HPDE6-E6E7 (cell line): ENCODE measurements around the gene STK11IP.

Experiments used
- DNase-seq: peaks from one replicate; pipeline ENCODE4 v3.0.0; 2011; ENCODE audit warnings: missing footprints; ENCODE audit errors: extremely low spot score

The STK11IP gene

GRCh38 chr2:219597552-219598307 is at the start of gene STK11IP:
Gene STK11IP, plus strand, starts transcription at chr2:219597857. Its CDS starts 263 bp downstream, at chr2:219598120.
- DNase-seq: peak; percentile 99

- DNase-seq: no peak
Measured at GRCh38 chr2:219548990-219549389, 48.7 kb upstream of the STK11IP start.

GRCh38 chr2:219549619-219550018 is 48.0 kb upstream of the STK11IP start:
- no peak for DNase-seq

GRCh38 chr2:219551441-219552381 is 45.9 kb upstream of the STK11IP start:
- no peak for DNase-seq

- DNase-seq: peak; percentile 87
Measured at GRCh38 chr2:219552382-219553167, 45.1 kb upstream of the STK11IP start.

- no peak for DNase-seq
Measured at GRCh38 chr2:219553168-219553417, 44.6 kb upstream of the STK11IP start.

- no peak for DNase-seq
Measured at GRCh38 chr2:219553463-219553963, 44.1 kb upstream of the STK11IP start.

- no peak for DNase-seq
Measured at GRCh38 chr2:219554350-219554749, 43.3 kb upstream of the STK11IP start.

GRCh38 chr2:219555956-219556355 is 41.7 kb upstream of the STK11IP start:
- no peak for DNase-seq

- DNase-seq: no peak
Measured at GRCh38 chr2:219556413-219556812, 41.2 kb upstream of the STK11IP start.

GRCh38 chr2:219557320-219557719 is 40.3 kb upstream of the STK11IP start:
- no peak for DNase-seq

GRCh38 chr2:219557791-219558785 is 39.6 kb upstream of the STK11IP start:
- DNase-seq: no peak

GRCh38 chr2:219559156-219559915 is 38.3 kb upstream of the STK11IP start:
- no peak for DNase-seq

GRCh38 chr2:219560037-219560892 is 37.4 kb upstream of the STK11IP start:
- peak; percentile 37 for DNase-seq

GRCh38 chr2:219560893-219561178 is 36.8 kb upstream of the STK11IP start:
- no peak for DNase-seq

- no peak for DNase-seq
Measured at GRCh38 chr2:219561179-219562048, 36.2 kb upstream of the STK11IP start.

GRCh38 chr2:219562049-219563020 is 35.3 kb upstream of the STK11IP start:
- DNase-seq: no peak
